ENCODE measurements around the gene ANKRD60.

ANKRD60 gene

DNA sequence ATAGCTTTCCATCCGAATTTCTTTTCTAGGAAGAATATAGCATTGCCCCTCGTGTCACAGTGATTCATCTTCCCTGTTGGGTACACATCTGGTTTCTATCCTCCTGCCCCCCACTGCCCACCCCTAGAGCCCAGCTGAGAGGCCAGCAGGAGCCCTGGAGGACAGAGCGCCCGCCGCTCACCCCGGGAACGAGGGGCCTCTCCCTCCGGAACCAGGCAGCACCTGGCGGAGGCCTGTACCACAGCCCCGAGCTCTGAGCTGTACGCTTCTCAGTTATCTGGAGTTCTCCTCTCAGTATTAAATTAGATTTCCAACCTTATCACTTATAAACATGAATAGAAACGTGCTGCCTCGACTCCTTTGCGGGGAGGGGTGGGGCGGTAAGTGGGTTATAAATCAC, 6.0 kb downstream of the ANKRD60 start:
- no peak for DNase-seq

DNA sequence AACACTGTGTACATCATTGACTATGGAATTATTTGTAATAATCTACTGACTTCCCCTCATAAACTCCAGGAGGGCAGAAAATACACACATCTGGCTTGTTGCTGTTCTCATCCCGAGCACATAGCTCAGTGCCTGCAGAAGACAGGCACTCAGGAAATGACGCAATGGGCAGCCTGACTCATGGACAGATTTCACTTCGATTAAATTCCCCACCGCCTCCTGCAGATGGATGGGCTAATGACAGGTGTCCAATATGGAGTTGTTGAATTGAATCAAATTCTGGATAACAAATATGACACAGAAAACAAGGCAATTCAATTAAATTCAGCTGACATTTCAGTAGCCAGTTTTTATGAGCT, 9.1 kb downstream of the ANKRD60 start:
- no peak for DNase-seq

- DNase-seq = no peak
These were observed 9.7 kb downstream of the ANKRD60 start for GRCh38 chr20:58218665-58219341.

- DNase-seq = no peak
These were observed 12.1 kb downstream of the ANKRD60 start for GRCh38 chr20:58216334-58216733.

DNA sequence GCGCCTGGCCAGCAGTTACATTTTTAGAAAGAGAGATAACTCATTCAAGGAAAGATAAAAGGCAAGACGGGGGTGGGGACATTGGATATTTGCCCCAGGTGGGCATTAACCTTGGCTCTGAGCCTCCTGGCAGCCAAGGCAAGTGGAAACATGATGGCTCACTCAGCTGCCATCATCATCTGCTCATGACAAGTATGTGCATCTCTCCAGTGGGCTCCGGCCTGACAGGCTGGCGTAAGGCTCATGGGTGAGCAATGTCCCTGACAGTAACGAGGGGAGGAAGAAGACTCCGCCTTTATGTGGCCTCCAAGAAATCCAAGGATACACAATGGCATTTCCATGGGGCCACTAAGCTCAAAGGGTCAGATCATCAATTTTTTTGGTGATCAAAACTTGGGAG, 13.3 kb downstream of the ANKRD60 start:
- no peak for DNase-seq

- DNase-seq = no peak
These were observed 14.1 kb downstream of the ANKRD60 start for GRCh38 chr20:58214310-58214709.

DNA sequence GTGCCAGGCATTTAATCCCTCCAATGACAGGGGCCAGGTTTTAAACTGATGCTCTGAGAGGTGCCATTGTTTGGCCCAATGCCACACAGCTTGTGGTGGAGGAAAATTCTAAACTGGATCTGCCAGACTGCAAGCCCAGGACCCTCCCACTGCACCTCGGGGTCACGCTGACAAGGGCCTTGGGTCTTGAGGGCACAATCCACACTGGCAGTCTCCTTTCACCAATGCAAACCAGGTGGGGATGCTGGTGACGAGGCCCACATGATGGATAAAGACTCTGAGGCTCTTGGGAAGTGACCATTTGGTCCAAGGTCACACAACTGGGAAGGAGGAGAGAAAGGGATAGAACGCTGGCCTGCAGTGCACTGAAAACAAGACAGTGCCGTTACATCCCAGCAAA, 14.7 kb downstream of the ANKRD60 start:
- no peak for DNase-seq

- no peak for DNase-seq
These were observed 15.3 kb downstream of the ANKRD60 start for GRCh38 chr20:58213121-58213520.

GRCh38 chr20:58212636-58213035, 15.8 kb downstream of the ANKRD60 start:
- DNase-seq = no peak

DNA sequence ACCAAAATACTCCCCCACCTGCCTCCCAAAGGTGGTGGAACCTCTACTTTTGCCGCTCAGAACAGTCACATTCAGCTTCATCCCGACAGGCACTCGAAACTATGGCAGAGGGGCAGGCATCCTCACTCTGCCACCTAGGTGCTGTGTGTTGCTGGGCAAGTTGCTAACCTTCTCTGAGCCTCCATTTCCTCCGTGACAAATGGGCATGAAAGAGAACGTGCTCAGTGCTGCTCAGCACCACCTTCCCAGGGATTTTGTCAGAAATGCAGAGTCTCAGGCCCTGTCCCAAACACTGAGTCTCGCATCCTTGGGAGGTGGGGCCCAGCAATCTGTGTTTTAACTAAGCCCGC, 18.1 kb downstream of the ANKRD60 start:
- no peak for DNase-seq

GRCh38 chr20:58209652-58210397, 18.6 kb downstream of the ANKRD60 start:
- DNase-seq = no peak

GRCh38 chr20:58208944-58209343, 19.5 kb downstream of the ANKRD60 start:
- DNase-seq = no peak

GRCh38 chr20:58205850-58206249, 22.6 kb downstream of the ANKRD60 start:
- DNase-seq = no peak

- DNase-seq = no peak
These were observed 26.4 kb downstream of the ANKRD60 start for GRCh38 chr20:58202044-58202443.

- no peak for DNase-seq
These were observed 26.8 kb downstream of the ANKRD60 start for GRCh38 chr20:58201616-58202015.

DNA sequence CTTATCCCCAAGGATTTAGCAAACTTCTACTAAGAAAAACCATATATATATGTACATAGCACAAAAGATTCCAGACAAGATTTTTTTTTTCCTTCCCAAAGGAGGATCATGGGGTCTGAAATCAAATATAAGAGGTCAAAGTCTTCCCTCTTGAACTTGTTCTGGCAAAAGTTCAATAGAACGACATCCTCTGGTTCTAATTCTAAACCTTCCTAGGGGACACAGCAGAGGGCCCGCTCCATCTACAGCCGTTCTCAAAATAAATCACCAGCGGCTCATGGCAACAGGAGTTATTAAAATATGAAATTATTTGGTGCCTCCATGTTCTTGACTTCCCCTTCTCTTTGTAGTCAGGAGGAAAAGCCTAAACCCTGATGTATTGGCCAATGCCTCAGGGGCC, 29.0 kb downstream of the ANKRD60 start:
- DNase-seq = no peak

DNA sequence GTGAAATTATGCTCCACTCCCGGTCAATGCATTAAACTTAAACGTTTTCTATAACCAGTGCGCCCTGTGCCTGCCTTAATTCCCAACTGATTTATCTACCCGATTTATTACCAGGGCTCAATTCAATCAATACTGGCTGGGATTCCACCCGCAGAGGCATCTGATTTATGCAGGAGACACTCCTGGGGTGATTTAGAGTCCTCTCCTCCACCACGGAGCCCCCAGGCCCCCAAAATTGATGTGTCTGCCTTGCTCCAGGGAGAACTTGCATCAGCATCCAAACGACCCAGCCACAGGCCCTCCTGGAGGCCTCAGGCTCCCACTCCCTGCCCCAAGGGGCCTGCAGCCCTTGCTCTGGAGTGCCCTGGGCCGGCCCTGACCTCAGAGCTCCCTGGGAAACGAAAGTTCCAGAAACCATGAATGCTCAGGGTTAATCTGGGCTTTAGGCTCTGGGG, 29.5 kb downstream of the ANKRD60 start:
- DNase-seq = no peak

GRCh38 chr20:58198384-58198783, 30.1 kb downstream of the ANKRD60 start:
- no peak for DNase-seq

DNA sequence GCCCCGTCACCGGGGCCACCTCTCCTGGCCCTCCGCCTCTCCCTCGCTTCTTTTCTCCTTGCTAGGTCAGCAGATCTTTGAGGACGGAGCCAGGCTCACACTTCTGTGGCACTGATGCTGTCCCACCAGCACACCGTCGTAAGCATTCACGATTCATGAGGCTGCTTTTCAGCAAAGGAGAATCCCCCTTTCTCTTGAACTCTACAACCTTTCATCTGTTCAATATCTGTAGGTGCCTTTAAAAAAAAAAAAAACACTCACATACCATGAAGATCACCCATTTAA, 31.3 kb downstream of the ANKRD60 start:
- DNase-seq = no peak

DNA sequence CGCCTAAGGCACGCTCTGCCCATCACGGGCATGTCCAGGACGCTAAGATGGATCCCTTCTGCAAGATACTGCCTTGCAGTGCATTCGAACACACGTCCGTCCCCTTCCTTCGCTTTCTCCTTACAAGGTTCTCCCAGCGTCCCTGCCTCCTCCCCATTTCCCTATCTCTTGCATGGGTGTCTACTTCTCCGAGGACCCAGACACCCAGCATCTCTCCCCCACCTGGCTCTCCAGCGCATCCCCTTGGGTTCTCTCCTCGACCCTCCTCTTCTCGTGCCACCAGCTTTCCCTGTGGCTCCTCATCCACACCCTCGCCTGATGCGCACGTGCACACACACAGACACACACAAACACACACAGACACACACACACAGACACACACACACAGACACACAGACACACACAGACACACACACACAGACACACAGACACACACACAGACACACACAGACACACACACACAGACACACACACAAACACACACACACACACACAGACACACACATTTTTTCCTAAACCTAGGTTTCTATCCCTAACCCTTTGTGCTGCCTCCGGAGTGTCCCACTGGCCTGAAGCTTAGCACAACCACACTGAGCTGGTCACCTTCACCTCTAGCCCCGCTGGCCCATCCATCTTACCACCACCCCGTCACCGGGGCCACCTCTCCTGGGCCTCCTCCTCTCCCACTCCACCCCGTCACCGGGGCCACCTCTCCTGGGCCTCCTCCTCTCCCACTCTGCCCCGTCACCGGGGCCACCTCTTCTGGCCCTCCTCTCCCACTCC, 31.9 kb downstream of the ANKRD60 start:
- no peak for DNase-seq

DNA sequence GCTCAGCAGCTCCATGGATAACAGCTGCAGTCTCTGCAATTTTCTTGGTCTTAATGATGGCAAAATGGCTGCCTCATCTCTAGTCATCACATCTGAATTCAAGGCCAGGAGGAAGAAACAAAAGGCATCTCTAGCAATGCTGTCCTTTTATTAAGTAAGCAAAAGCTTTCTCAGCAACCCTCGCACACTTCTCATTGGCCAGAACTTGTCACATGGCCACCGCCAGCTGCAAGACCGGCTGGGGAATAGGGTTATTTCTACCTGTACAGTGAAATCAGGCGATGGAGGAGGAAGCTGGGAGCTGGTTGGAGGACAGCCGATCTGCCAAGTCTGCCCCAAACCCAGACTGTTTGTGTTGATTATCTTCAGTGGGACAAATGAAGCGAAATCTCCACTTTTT, 33.4 kb downstream of the ANKRD60 start:
- DNase-seq = no peak

GRCh38 chr20:58194175-58194791, 34.2 kb downstream of the ANKRD60 start:
- no peak for DNase-seq

DNA sequence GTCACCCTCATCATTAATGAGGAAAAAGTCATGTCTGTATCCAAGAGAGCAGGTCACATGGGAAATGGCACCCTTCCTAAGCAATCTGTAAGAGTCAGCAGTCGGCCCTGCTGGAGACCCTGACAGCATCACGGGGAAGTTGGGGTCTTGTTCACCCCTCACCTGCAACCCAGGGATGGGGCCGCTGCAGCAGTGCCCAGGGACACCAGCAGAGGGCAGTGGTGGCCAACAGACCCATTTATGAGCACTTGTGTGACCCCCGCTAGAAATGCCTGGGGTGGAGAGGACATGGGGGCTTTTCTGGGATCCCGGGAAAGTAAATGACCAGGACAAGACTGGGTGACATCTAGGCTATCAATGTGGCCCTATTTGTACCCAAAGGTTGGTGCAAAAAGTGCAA, 35.9 kb downstream of the ANKRD60 start:
- no peak for DNase-seq

DNA sequence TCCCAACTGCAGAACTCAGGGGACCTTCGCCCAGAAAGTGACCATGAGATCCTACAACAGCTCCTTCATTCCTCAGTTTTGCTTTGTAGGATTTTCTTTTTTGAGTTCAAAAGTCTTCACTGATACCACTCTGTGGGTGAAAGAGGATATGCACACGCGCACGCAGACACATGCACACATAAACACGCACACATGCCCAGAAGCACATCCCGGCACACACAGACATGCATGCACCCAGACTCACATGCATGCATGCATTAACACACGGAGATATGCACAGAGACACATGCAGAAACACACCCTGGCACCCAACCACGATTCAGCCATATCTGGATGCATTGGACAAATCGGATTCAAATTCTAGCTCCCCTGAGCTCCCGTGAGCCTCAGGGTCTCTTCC, 36.4 kb downstream of the ANKRD60 start:
- no peak for DNase-seq

Data from GF-D8 (cell line).